GM13976 (cell line): ENCODE measurements around the gene SPATA16.

Experiments used
- DNase-seq: peaks from one replicate; pipeline ENCODE4 v3.0.0; 2012; ENCODE audit warnings: low spot score
- CTCF ChIP-seq: IDR thresholded peaks from 2 replicates; pipeline ENCODE4 v1.5.1; 2012; ENCODE audit warnings: borderline replicate concordance, mild to moderate bottlenecking; ENCODE audit not compliant: insufficient read depth; ENCODE audit errors: extremely low read depth, missing control alignments, control extremely low read depth
- in situ Hi-C: fragments of 300-500 bp; cut with MboI; formaldehyde crosslinking; loops from one replicate; pipeline ENCODE4 v1.12.0; 2022; ENCODE audit warnings: low sequenced_read_pairs, mixed read lengths, inconsistent platforms; ENCODE audit not compliant: unreplicated experiment

SPATA16 gene

GRCh38 chr3:173066044-173067004 is 74.7 kb downstream of the SPATA16 start:
- no peak for DNase-seq
- in situ Hi-C loops = no loop called here
- no peak for TF ChIP-seq CTCF

GRCh38 chr3:173065543-173065981 is 75.5 kb downstream of the SPATA16 start:
- DNase-seq = no peak
- TF ChIP-seq CTCF = no peak
- in situ Hi-C loops = no loop called here

- in situ Hi-C loops = no loop called here
- no peak for DNase-seq
- no peak for TF ChIP-seq CTCF
These were observed 76.4 kb downstream of the SPATA16 start for GRCh38 chr3:173064631-173065030.

GRCh38 chr3:173058229-173058628 is 82.8 kb downstream of the SPATA16 start:
- in situ Hi-C loops = no loop called here
- no peak for DNase-seq
- no peak for TF ChIP-seq CTCF

- DNase-seq = no peak
- in situ Hi-C loops = no loop called here
- no peak for TF ChIP-seq CTCF
These were observed 85.7 kb downstream of the SPATA16 start for GRCh38 chr3:173055228-173055933.

GRCh38 chr3:173049360-173049759 is 91.7 kb downstream of the SPATA16 start:
- no peak for DNase-seq
- no peak for TF ChIP-seq CTCF
- in situ Hi-C loops = no loop called here
